GM21390 (cell line): Measurements from ENCODE around the gene PSMG4.
"Not testable (repeated sequence)": the region's sequence is repeated elsewhere in the genome, so short reads cannot be mapped to it uniquely, and the experiment has no call there.

ENCODE experiments used
- ATAC-seq: cut with Tn5 transposase; IDR thresholded peaks from one replicate; pipeline ENCODE4 v1.9.1; 2021; ENCODE audit not compliant: unreplicated experiment

The PSMG4 gene

DNA sequence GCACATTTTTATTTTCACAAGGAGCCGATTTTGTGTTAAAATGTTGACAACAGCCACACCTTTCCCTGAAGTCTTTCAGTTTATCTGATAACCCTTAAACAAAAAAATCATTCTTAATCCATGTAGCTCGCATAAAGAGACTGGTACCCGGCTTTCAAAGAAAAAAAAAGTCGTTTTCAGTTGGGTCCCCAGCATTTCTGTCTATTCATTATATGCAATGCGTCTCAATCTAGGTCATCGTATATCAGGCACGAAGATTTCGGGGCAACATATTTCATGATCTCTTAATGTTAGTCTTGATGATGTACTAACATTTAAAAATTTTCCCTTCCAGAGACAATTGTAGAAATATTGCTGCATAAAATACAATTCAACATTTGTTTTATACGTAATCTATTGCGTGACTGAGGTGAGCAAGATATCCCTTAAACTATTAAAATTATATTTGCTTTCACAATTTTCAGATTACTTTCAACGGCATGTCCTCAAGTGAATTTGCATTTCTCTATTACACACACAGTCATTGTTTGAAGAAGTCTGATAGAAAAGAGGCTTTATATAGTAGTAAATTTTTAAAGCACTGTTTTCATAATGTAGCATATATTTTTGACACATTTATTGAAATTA lies 28.4 kb upstream of the PSMG4 start:
- ATAC-seq, result no peak

DNA sequence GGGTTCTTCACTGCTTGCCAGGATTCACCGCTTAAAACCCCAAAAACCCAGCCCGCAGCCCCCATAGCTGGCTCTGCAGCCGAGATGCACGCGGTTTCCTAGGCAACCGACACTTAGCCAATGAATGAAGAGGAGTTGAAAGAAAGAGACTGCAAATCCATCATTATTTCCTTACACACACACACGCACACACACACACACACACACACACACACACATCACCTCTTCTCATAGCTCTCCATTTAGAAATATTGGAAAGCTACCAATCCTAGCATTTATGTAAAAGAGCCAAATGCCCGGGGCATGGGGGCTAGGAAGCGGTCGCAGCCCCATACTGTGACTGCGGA lies 27.9 kb upstream of the PSMG4 start:
- ATAC-seq, result no peak

DNA sequence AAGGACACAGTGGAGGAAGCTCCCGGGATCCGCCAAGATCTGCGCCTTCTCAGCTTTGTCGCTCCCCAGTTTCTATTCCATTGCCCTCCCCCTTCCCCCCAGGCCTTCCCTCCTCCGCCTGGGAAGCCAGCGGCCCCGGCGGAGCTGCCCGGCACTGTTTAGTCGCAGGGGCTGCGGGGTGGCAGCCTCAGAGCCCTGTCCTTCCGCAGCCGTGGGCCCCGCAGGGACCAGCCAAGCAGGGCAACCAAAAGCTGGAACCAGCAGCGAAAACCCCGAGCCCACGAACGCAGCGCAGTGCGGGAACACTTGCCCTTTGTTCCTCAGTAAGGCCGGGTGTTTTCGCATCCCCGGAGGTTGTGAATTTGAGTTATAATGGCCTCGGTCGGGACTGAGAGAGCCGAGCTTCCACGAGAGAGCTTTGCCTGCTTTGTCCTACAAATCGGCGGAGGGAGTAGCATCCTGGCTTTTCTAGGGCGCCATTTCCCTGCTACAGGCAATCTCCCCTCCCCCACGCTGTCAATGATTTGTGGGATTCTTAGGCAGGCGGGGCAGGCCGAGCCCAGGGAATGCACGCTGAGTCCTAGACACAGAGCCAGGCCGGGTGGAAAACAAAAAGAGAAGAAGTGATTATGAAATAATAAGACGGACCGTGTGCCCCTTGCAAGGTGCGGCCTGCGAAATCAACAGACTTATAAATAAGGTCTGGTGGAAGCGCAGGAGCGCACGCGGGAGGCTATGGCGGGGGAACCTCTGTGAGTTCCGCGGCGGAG lies 27.3 kb upstream of the PSMG4 start:
- no peak for ATAC-seq

DNA sequence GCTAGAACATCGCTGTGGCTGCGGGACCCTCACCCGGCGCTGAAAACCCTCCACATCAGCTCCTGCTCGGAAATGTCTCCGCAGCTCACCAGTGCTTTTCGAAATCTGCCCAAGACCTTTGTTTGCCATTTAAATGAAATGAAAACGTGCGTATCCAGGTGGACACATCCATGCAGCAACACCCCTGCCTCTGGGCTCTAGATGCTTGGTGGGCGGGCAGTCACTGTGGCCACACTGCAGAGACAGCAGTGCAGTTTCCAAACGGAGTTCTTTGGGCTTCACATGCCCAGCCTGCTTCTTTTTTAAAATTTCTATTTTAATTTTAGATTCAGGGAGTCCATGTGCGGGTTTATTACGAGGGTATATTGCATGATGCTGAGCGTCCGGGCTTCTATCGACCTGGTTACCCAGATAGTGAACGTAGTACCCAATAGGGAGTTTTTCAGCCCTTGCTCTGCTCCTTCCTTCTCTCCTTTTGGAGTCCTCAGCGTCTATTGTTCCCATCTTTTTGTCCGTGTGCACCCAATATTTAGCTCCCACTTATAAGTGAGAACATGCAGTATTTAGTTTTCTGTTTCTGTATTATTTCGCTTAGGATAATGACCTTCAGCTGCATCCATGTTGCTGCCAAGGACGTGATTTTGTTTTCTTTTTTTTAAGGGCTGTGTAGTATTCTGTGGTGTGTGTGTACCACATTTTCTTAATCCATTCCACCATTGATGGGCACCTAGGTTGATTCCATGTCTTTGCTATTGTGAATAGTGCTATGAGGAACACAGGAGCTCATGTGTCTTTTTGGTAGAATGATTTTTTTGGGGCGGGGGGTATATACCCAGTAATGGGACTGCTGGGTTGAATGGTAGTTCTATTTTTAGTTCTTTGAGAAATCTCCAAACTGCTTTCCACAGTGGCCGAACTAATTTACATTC lies 26.5 kb upstream of the PSMG4 start:
- ATAC-seq, result no peak

DNA sequence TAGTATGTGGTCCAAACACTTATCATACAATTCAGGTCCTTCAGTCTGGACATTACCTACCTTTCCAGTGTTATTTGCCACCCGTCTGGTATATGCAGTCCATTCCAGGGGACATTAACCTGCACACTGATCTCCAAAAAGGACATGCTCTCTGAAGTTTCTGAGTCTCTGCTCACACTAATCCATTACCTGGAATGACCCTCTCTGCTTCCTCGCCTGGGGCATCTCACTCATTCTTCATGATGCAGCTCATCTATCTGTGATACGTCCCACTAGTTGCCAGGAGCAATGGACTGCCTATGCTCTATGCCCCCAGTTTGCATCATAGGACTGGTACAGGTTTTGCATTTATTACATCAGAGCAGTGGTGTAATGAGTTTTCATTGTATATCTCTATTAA lies 25.4 kb upstream of the PSMG4 start:
- ATAC-seq, result no peak

DNA sequence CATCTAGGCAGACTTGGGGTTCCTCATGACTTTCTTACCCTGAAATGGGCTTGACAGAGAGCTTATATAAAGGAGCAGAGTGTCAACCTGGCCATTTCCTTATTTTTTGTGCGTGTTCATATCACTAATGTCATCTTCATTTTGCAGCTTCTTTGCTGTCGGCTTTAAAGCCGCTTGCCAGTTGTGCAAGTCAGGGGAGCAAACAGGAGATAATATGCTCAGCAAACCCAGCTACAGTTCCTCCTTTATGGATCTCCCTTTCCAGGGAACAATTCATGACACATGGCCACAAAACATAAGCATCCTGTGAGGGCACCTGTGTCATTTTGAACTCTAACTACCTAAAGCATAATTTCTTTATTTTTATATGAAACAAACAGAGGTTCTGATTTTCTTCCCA lies 24.8 kb upstream of the PSMG4 start:
- ATAC-seq, result no peak

DNA sequence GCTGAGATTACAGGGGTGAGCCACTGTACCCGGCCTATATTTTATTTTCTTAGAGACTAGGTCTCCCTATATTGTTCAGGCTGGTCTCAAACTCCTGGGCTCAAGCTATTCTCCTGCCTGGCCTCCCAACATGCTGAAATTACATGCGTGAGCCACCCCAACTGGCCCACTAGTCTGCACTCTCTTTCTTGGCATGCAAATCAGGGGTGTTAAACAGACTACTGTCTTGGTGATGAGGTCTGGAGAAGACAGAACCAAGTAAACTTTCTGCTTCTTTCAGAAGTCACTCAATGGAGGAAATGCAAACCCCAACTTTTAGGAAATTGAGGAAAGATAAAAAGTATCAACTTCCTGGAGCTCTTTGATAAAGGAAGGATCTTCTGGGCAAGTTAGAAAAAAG lies 23.3 kb upstream of the PSMG4 start:
- ATAC-seq, result no peak

DNA sequence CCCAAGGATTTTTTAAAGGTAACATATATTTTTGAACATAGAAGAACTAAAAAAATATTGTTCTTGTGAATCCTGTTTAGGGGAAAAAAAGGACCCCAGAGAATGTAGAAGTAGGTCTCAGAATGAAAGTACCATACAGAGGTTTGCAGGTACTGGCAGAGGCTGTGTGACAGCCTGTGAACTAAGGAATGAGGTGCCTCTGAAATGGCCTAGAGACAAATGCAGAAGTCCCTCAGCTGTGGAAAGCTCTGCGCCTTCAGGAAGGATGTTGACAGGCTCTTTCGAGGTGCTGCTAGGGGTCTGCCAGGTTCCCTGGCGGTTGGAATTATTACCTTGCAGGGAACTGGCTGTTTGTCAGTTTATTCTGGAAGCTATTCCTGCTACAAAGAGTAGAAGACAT lies 22.7 kb upstream of the PSMG4 start:
- ATAC-seq, result no peak

DNA sequence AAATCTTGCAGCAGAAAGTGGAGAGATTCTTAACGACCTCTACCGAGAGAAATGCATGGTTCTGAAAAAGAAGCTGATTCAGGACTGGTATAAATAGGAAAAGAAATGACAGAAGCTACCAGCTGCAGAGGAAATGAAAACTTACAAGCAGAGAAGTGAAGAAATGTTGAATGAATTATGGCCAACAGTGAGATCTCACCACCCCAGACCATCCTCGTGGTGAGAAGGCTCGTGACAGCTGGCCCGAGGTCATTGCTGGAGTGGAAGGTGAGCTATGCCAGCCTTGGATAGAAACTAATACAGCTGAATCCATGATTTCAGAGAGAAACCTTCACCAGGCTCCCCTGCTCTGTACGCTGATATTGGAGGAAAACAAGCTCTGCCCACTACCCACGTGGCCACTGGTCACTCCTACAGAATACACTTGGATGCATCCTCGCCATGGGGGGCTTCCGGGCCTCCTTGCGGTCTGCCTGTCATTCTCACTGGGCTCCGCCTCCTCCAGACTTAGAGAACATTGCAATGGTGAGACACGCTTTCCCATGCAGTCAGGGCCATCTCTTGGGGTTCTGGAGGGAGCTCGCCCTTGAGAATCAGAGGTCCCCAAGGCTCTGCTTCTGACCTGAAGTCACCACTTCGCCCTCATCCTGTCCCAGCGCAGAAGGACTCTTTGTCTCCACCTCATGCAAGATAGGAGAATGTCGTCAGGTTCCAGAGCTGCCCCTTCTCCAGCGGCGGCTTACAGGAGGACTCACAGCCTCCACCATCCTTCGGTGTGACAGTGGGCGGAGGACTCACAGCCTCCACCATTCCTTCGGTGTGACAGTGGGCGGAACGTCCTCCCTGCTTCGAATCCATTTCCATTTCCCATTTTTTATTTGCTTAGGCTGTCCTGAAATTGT lies 20.7 kb upstream of the PSMG4 start:
- ATAC-seq, result no peak

DNA sequence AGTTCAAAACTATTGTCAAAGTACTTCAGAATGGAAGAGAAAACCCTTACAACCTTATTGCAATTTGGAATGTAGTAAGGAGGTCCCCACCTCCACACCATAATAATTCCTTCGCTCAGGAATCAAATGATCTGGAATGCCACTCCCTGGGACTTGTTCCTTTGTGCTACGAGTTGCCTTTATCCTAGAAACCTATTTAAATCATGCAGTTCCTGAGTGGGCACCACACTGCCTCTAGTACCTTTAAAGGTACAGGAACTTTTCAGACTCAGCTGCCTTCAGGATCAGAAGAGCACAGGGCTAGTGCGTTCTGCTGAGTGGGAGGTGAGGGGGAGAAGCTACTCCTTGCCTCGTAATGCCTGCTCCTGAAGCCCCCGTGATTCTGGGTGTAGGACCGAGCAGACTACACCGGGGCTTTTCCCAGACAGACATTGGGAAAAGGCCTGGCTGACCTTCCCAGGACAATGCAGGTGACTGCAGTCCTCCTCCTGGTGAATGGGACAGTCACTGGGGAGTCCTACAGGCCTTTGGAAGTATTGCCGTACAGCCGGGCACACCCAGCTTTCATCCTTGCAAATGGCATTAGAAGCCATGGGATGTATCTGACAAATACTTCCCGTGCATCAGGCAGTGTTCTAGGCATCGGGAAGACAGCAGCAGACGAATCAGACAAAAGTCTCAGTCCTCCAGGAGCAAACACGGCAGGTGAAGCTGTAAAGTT lies 19.5 kb upstream of the PSMG4 start:
- ATAC-seq, result no peak

DNA sequence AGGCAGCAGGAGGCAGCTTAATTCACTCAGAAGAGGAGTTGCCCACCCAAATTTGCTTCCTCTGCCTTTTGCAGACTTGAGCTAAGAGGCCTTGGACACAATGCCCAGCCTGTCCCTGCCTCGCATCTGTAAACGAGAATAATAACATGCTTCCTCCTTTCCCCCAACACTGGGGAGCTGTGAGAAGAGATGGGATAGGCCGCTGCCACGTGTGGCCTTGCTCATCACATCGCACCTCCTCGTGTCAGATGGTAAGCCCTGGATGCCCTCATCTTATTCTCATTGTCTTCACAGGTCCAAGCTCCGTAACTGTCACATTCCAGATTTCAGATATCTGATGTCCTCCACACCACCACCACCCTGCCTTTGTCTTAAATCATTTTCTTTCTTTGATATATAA lies 18.2 kb upstream of the PSMG4 start:
- no peak for ATAC-seq

DNA sequence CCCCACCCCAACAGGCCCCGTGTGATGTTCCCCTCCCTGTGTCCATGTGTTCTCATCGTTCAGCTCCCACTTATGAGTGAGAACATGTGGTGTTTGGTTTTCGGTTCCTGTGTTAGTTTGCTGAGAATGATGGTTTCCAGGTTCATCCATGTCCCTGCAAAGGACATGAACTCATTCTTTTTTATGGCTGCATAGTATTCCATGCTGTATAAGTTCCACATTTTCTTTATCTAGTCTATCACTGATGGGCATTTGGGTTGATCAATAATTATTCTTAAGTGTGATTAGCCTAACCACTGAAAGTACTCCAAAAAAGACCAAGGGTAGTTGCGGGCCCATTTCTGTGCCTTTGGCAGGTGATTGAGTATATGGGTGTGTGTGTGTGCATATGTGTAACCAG lies 17.0 kb upstream of the PSMG4 start:
- not testable (repeated sequence) for ATAC-seq

DNA sequence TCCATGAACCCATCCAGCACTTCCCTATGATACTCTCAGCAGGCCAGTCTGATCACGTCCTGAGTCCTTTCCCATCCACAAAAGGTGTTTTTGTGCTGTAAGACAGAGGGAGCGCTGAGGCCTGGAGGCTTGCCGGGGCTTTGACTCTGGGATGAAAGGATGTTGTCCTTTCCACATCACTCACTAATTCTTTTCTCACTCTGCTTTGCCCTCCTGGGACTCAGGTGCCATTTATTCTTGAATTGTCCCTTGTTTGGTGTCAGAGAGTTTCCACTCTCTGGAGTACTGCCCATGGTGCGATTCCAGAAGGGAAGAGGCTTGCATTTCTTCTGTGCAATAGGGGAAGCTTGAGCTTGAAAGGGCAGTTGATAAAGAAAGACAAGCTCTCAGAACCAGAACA lies 16.0 kb upstream of the PSMG4 start:
- no peak for ATAC-seq

DNA sequence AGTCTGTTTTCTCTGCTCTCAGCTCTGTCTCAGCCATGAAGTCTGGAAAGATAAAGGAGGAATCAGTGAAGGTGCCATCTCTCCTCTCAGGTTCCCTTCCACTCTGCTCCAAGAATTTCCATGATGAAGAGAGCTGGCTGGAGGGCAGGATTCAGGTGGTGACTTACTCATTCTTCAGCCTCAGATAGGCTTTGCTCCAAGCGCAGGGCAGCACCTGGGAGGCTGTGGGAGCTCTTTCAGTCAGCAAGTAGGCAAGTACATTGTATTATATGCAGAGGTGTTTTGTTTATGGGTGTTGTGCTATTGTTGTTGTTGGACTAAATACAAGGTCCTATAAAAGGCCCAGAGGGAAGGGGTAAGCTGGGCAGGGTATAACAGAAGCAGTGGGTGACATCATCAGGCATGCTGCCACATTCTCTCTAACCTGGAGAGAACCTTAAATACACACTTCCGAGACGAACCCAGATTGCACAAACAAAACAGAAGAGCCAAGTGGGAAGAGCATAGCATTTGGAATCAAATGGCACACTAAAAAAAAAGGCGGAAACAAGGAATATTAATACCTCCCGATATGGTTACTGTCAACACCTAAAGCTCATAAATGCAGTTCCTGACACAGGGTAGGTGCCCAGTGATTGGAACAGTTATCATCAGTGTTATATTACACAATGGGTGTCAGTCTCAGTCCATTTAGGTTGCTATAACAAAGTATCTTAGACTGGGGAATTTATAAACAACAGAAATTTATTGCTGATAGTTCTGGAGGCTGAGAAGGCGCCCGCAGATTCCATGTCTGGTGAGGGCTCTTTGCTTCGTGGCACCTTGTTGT lies 14.5 kb upstream of the PSMG4 start:
- ATAC-seq, result no peak

DNA sequence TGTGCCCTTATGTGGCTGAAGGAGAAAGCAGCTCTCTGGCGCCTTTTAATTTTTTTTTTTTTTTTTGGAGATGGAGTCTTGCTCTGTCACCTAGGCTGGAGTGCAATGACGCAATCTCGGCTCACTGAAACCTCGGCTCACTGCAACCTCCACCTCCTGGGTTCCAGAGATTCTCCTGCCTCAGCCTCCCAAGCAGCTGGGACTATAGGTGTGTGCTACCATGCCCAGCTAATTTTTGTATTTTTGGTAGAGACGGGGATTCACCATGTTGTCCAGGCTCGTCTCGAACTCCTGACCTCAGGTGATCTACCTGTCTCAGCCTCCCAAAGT lies 13.9 kb upstream of the PSMG4 start:
- ATAC-seq, result not testable (repeated sequence)

DNA sequence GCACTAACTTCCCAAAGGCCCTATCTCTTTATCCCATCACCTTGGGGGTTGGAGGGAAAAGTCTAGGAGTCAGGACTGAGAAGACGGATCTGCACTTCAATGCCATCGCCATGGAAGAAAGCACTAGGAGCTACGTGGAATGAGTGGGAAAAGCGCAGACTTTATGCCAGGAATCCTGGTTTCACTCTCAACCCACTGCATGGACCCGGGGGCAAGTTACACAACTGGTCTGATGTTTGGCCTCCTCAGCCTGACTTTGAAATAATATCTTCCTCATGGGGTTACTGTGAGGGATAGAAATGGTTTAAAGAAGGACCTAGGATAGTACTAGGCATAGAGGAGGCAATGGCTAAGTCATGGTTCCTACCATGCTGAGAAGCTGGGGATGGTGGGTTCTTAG lies 13.5 kb upstream of the PSMG4 start:
- ATAC-seq, result no peak

DNA sequence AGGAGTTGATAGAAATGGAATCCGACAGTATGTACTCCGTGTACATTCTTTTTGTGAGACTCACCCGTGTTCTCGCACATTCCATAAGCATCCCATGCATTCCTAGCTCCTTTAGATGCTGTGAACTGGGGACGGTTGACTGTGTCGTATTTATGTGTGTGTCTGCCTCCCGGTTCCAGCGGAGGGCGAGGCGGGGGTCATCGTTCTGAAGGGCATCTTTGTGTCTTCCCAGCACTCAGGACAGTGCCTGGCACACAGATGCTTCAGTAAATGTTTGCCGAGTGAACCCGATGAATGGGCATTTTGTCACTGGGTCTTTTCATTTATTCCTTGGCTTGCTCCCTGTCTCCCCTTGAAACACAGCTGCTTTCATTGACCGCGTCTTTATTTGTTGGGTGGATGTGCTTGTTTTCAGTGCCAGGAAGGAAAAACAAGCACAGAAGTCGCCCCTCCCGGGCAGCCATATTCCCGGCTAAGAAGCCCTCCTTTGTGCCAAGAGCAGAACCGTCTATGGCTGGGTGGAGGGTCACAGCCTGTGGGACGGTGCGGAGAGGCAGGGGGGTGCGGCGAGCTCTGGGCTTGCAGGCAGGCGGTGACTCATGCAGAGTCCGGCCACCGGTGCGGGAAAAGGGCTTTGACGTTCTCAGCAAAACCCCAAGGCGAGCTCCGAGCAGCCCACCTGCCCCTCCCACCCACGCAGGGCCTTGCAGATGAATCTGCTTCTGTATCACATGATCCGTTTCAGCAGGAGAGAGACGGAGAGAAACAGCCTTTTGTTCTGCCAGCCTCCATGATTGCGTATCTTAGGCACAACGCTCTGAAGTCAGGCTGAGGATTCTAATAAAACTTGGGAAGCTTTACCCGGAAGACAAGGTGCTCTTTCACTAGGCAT lies 11.2 kb upstream of the PSMG4 start:
- no peak for ATAC-seq

DNA sequence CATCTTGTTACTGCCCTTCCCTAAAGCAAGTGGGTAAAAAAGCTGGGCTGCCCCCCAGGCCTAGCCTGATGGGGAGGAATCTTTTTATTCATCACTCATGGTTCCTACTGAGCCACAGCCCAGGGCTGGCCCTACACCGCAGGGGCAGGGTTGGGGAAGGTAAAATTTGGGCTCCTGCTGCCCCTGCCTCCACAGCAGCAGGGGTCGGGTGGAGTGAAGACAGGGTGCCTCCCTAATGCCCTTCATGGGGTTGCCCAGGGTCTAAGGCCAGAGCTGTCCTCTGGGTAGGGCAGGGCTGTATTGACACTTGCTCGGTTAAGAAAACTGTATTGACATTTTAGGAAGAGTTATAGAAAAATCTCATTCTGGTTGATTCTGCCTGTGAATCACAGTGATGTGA lies 8.9 kb upstream of the PSMG4 start:
- no peak for ATAC-seq
